Heart left ventricle (tissue), 16 donors: Measurements from ENCODE around the gene CELF4. TPM values are rescaled to one million over a fixed set of nuclear protein-coding genes. Genes with fewer than 3 reads are reported as not detected.

Source experiments
- ATAC-seq, 4 donors: fragments of 200-7000 bp; cut with Tn5 transposase; one replicate each; pipeline ENCODE4 v1.9.1; 2020 to 2022; ENCODE audit warnings: moderate library complexity in 4 of 4, mild to moderate bottlenecking in 3 of 4, moderate number of reproducible peaks in 1 of 4
- DNase-seq, 5 donors: peaks; one replicate each; pipeline ENCODE4 v3.0.0-alpha.2; 2020
- H3K27ac ChIP-seq, 12 donors: fragments of 200-600 bp; sonication (generic) in 4 of 12; one replicate each; pipeline versions ENCODE4 v1.5.0 to v1.8.0; 2016 to 2022; ENCODE audit warnings: mild to moderate bottlenecking in 2 of 12
- H3K27me3 ChIP-seq, 9 donors: fragments of 200-600 bp; sonication (generic) in 2 of 9; one replicate each; pipeline versions ENCODE4 v1.5.1 to v1.8.0; 2016 to 2022; ENCODE audit warnings: mild to moderate bottlenecking in 3 of 9
- H3K36me3 ChIP-seq, 9 donors: fragments of 200-600 bp; sonication (generic) in 2 of 9; one replicate each; pipeline versions ENCODE4 v1.5.0 to v1.8.0; 2018 to 2022; ENCODE audit warnings: mild to moderate bottlenecking in 2 of 9
- H3K4me1 ChIP-seq, 12 donors: fragments of 200-600 bp; sonication (generic) in 4 of 12; one replicate each; pipeline versions ENCODE4 v1.5.0 to v1.8.0; 2016 to 2022; ENCODE audit warnings: mild to moderate bottlenecking in 3 of 12
- H3K4me3 ChIP-seq, 12 donors: fragments of 200-600 bp; sonication (generic) in 4 of 12; one replicate each; pipeline versions ENCODE4 v1.5.0 to v1.8.0; 2017 to 2022; ENCODE audit warnings: mild to moderate bottlenecking in 9 of 12, moderate library complexity in 4 of 12
- H3K9me3 ChIP-seq, 12 donors: fragments of 200-600 bp; sonication (generic) in 4 of 12; one replicate each; pipeline versions ENCODE4 v1.5.0 to v1.8.0; 2016 to 2022; ENCODE audit warnings: mild to moderate bottlenecking in 1 of 12
- POLR2A ChIP-seq, 2 donors: fragments of 450-650 bp; IDR thresholded peaks; one replicate each; pipeline ENCODE4 v1.6.1; 2017; ENCODE audit warnings: antibody characterized with exemption in 2 of 2, mild to moderate bottlenecking in 2 of 2, moderate library complexity in 2 of 2
- WGBS, 4 donors: extraction: QIAGEN DNeasy Blood & Tissue Kit in 2 of 4; methylation state at CpG; one replicate each; pipeline versions ENCODE4 v1.1.5 to v1.1.7; 2013 to 2018; 5-methylcytosine and 5-hydroxymethylcytosine counted together
- intact Hi-C, 10 donors: fragments of 100-400 bp; cut with DNase I; formaldehyde crosslinking; loops; one replicate each; pipeline versions ENCODE4 v1.11.1 to v1.14.2; 2022
- polyA plus RNA-seq, 2 donors: library from polyadenylated mRNA; stranded (reverse); fragments of 200-250 nt; gene quantifications; one replicate each; pipeline ENCODE4 v1.2.3, GENCODE V29; 2013
- total RNA-seq, 9 donors: library from RNA; depleted of rRNA in 2 of 9; stranded (reverse); fragments of >200 nt in 2 of 9; fragmentation: NEBNext Ultra II Directional in 3 of 9; extraction: Animal tissue kit (Norgen Biotek cat#: 25700) in 3 of 9; gene quantifications; one replicate each; pipeline versions ENCODE4 v1.1.0 to v1.2.4, GENCODE V29; 2016 to 2023
- TF ChIP-seq, protein P1 (sequence below), 12 donors: fragments of 200-600 bp; sonication (generic) in 4 of 12; IDR thresholded peaks; one replicate each; pipeline versions ENCODE4 v1.5.0 to v1.8.0; 2018 to 2022; ENCODE audit warnings: antibody characterized with exemption in 12 of 12, mild to moderate bottlenecking in 5 of 12
- donor health status: ischemic (EF 13 %, LVEDD 7.1; RV severe dilation, severe dysfunction).
- donor health status: healthy with polysubstance abuse.
- donor health status: DM: no; HTN: yes; CAD: no.
- donor health status: DM: no; HTN: no; CAD: no.
- donor health status: ischemic (EF 25% LVEDD 6.9; RV normal size, moderate dysfunction).
- donor health status: ischemic (EF 25% LVEDD 5.7; RV mildly dilated, moderate dysfunction).
- donor health status: healthy.
- donor health status: DM: yes; HTN: yes; CAD: no.
- donor health status: ischemic (EF 35%, LVEDD 5.7; RV mildly dilated, moderate dysfunction).
- donor health status: nonischemic (EF 11% LVEDD 7.7; RV severe dilation, severe dysfunction).
- donor health status: DM: yes; HTN: yes; CAD: no.
- donor health status: PGD.
- donor health status: ischemic (EF 29% LVEDD 5.4; RV normal size, mild dysfunction).
- donor health status: nonischemic (EF 23%, LVEDD 6.1; RV moderate dilation, normal function).

CELF4 gene
- total and polyA plus RNA-seq, 11 donors = 0.11 to 0.67 (median 0.40) TPM; not detected in 3

- intact Hi-C loops = no loop called here
- TF ChIP-seq, protein P1, sequence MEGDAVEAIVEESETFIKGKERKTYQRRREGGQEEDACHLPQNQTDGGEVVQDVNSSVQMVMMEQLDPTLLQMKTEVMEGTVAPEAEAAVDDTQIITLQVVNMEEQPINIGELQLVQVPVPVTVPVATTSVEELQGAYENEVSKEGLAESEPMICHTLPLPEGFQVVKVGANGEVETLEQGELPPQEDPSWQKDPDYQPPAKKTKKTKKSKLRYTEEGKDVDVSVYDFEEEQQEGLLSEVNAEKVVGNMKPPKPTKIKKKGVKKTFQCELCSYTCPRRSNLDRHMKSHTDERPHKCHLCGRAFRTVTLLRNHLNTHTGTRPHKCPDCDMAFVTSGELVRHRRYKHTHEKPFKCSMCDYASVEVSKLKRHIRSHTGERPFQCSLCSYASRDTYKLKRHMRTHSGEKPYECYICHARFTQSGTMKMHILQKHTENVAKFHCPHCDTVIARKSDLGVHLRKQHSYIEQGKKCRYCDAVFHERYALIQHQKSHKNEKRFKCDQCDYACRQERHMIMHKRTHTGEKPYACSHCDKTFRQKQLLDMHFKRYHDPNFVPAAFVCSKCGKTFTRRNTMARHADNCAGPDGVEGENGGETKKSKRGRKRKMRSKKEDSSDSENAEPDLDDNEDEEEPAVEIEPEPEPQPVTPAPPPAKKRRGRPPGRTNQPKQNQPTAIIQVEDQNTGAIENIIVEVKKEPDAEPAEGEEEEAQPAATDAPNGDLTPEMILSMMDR (IDR thresholded peaks at IDR 0.05) = no peak
- TF ChIP-seq POLR2A (IDR thresholded peaks at IDR 0.05) = no peak
- Histone ChIP-seq H3K9me3 (no peaks in the 10 kb centered on the region), H3K4me3 (no peak overlapping the region), H3K27me3 (peaks cover 0 to 8% (median 0%) of the 10 kb centered on the region in 9 donors), H3K36me3 (no peaks in the 10 kb centered on the region), H3K4me1 (peaks cover 0 to 10% (median 0%) of the 10 kb centered on the region in 12 donors), H3K27ac (no peak overlapping the region)
- ATAC-seq = peak in 2 of 4 donors; percentile 25 to 28
- DNase-seq = peak in 4 of 5 donors; percentile 20 to 52 (median 31)
- WGBS, 4 donors = 37 to 51% (median 43%) methylated on average over 12 of the region's 12 CpGs
These were observed 115.0 kb downstream of the CELF4 start for GRCh38 chr18:37450434-37451132.

DNA sequence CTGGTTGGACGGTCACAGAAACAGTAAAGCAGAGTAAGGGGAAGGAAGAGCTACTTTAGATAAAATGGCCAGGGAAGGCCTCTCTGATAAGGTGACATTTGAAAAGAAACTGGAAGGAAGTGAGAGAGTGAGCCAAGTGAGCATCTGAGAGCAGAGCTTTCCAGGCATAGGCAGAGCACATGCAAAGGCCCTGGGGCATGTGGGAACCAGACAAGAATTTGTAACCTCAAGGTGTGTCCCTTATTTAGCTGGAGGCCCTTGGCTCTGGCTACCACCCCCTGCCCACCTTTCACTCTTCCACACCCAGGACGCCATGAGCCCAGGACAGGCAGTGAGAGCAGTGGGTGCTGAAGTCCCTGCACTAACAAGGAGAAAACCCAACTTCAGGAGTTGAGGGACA lies 116.0 kb downstream of the CELF4 start:
- H3K27ac ChIP-seq = no peak overlapping the region
- WGBS, 4 donors = 55 to 85% (median 62%) methylated on average over 2 of the region's 2 CpGs
- ATAC-seq = no peak
- no peaks in the 10 kb centered on the region for H3K9me3 ChIP-seq
- H3K4me1 ChIP-seq = peaks cover 0 to 10% (median 0%) of the 10 kb centered on the region in 12 donors
- H3K36me3 ChIP-seq = no peaks in the 10 kb centered on the region
- intact Hi-C loops = loop anchor here in 4 of 10 donors (5.0 to 10.0 kb wide), 2 partner anchors 65 to 88 kb away; no protein-coding TSS in a partner anchor
- TF ChIP-seq POLR2A (IDR thresholded peaks at IDR 0.05) = no peak
- TF ChIP-seq, protein P1 (IDR thresholded peaks at IDR 0.05) = no peak
- DNase-seq = no peak
- H3K27me3 ChIP-seq = peaks cover 0 to 8% (median 0%) of the 10 kb centered on the region in 9 donors
- no peak overlapping the region for H3K4me3 ChIP-seq

GRCh38 chr18:37448946-37449345 lies 116.7 kb downstream of the CELF4 start:
- 81 to 82% (median 81%) methylated on average over 4 of the region's 4 CpGs for WGBS, 4 donors
- H3K36me3 ChIP-seq = no peaks in the 10 kb centered on the region
- DNase-seq (no peak), ATAC-seq (no peak)
- TF ChIP-seq, protein P1 (IDR thresholded peaks at IDR 0.05) = no peak
- TF ChIP-seq POLR2A (IDR thresholded peaks at IDR 0.05) = no peak
- peaks cover 0 to 12% (median 0%) of the 10 kb centered on the region in 9 donors for H3K27me3 ChIP-seq
- H3K4me1 ChIP-seq = peaks cover 0 to 10% (median 0%) of the 10 kb centered on the region in 12 donors
- intact Hi-C loops = loop anchor here in 4 of 10 donors (5.0 to 10.0 kb wide), 2 partner anchors 64 to 88 kb away; no protein-coding TSS in a partner anchor
- H3K27ac ChIP-seq = no peak overlapping the region
- no peak overlapping the region for H3K4me3 ChIP-seq
- H3K9me3 ChIP-seq = no peaks in the 10 kb centered on the region
